Measurements from ENCODE around the gene GZF1.

DNA sequence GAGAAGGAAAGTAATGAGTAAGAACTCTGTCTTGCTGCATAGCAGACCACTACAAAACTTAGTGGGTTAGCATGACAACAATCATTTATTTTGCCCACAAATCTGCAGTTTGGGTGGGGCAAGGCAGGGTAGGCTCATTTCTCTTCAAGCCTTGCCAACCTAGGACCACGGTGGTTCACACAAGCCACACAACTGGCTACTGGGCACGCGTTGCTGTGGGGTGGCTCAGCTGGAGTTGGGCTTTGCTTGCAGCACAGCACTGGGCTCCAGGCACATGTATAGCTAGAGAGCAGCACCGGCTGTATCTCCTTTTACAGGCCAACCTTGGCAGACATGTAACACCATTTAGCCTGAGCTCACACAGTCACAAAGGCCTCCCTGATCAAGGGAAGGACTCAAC, 16.0 kb upstream of the GZF1 start:
- TF ChIP-seq, protein P1, sequence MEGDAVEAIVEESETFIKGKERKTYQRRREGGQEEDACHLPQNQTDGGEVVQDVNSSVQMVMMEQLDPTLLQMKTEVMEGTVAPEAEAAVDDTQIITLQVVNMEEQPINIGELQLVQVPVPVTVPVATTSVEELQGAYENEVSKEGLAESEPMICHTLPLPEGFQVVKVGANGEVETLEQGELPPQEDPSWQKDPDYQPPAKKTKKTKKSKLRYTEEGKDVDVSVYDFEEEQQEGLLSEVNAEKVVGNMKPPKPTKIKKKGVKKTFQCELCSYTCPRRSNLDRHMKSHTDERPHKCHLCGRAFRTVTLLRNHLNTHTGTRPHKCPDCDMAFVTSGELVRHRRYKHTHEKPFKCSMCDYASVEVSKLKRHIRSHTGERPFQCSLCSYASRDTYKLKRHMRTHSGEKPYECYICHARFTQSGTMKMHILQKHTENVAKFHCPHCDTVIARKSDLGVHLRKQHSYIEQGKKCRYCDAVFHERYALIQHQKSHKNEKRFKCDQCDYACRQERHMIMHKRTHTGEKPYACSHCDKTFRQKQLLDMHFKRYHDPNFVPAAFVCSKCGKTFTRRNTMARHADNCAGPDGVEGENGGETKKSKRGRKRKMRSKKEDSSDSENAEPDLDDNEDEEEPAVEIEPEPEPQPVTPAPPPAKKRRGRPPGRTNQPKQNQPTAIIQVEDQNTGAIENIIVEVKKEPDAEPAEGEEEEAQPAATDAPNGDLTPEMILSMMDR (conservative IDR thresholded peaks at IDR 0.05): no peak
- TF ChIP-seq ZFX (IDR thresholded peaks at IDR 0.05): no peak

Measured in C4-2B (cell line).